COLO668 (cell line): Measurements from ENCODE around the gene TOR3A.
"Not testable (repeated sequence)": the region's sequence is repeated elsewhere in the genome, so short reads cannot be mapped to it uniquely, and the experiment has no call there.

Experiments used
- DNase-seq: peaks from one replicate; lab custom pipeline; 2025; ENCODE audit not compliant: unreplicated experiment; lab: John Stamatoyannopoulos, UW

TOR3A gene

DNA sequence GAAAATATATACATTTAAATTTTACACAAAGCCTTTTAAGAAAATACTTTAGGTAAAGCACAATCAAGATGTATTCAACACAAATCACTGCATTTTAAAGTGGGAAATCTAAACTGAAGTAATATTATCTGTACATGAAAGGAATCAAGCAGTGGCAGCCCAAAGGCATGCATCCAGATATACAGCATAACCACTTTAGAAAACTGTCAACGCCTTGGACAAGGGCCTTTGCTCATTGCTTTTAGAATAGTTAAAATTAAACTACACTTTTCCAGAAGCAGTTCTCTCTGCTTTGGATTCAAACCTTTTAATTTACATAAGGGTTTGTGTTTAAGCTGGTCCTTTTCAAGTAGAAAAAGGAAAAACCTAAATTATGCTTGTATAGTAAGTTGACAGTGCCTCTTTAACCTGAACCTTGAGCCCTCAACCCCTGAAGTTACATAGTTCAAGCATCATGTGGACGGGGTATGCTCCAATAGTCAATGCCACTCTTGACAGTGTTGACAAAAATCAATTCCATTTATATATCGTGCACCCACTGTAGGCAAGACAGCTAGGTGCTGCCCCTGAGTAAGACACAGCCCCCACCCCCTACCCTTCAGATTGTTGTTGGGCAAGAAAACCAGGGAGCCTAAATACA is 22.9 kb downstream of the TOR3A start:
- no peak for DNase-seq

DNA sequence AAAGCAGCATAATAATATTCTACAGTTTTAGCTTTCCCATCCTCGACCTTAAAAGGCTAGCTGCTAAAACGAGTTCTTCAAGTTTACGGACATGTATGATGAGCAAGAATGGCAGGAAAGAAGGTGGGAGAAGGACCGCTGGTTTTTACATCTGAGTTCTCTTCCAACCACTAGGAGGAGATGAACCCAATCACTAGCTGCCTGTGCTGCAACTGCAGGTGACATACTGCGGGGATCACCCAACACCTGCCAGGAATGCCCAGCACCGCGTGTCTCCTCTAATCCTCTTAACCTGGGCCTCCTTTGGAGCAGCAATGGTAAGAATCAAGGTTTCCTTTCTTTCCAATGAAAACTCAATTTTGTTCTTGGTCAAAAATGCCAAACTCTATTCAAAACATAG is 23.5 kb downstream of the TOR3A start:
- DNase-seq: peak; percentile 19

DNA sequence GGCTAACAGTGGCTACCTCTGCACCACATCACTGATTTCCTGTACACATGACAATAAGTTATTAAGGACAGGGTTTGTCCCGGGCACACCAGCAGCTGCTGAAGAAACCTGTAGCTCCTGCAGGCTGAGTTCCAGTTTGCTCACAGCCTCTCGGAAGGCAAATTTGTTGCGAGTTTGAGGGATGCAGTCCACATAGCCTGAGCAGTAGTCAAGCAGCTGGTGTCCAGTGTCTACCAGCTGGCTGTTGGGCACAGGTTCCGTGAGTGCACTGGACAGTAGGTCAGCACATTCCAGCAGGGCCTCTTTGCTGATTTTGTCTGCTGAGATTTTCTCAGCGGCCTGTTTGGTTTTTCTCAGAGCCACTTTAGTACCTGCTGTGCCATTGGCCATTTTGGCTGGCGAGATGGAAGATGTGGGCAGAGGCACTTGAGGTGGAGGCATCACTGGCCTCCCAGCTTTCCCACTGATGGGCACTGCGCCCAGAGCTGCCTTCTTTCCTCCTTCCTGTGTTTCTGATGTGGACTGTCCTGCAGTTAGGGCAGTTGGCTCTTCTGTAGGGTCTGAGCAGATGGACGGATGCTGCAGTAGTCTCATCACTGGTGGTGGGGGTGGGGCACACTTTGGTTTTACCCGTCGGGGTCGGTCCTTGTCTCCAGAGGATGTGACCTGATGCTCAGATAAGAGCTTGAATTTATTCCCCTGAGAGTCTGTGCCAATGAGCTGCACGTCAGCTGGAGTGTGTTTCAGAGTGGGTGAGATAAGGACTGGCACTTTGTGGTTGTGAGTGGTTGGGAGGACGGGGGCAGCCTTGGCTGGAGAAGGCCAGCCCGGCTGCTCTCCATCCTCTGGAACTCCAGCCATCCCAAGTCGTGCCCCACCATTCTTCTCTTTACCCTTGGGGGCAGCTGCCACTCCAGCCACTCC is 26.1 kb downstream of the TOR3A start:
- no peak for DNase-seq

DNA sequence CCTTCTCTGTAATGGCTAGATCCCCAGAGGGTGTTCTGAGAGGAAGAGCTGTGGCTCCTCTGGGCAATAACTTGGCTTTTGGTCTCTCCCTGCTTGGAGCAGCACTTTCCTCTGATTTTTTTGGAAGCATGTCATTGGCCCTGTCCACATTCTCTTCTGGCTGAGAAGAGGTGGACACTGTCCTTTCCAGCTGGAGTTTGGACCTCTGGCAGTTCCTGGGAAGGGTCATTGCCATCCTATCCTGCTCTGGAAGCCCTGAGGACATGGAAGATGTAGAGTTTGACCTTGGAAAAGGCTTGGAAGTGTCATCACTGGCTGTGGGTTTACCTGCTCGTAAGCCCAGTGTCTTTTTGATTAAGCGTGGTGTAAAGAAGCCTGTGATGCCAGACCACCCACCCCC is 26.8 kb downstream of the TOR3A start:
- DNase-seq: no peak

DNA sequence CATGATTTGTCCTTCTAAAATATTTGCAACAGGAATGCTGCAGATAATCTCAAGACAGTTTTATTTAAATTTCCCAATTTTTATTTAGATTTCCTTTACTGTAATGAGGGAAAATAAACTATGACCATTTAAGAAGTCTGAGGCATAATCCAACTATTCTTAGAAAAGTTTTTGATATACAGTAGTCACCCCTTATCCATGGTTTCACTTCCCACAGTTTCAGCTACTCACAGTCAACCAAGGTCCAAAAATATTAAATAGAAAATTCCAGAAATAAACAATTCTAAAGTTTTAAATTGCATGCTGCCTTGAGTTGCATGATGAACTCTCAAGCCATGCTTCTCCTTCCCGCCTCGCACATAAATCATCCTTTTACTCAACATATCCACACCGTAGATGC is 33.3 kb downstream of the TOR3A start:
- DNase-seq: no peak

DNA sequence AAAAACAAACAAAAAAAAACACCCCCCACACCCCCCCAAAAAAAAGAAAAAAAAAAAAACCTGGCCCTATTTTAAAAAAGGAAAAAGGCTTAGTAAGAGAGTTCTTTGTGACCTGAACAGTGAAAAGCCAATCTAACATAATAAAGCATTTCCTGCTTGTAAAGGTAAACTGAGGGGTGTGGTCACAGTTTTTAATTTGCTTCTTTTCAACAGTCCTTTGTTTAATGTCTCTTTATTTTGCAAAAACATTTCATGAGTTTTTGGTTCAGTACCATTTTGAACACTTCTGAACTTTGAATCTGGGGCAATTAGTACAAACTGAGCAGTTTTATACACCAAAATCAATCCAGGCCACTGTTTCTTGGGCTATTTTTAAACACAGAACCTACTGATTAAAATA is 37.6 kb downstream of the TOR3A start:
- DNase-seq: no peak

DNA sequence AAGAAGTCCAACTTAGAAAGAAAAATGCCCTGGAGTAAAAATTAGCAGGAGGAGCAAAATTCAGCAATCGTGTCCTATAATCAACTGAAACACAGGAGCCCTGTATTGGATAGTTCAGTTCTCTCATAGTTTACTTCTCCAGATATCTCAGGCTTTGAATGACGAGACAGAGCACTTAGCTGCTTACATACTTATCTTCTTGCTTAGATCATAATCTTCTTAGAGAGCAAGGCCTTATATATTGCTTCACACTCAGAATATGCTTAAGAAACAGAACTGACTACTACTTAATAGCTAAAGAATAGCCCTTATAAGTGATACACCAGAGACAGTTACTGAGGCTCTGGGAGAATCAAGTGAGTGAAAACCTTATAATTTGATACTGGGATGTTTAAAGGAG is 38.9 kb downstream of the TOR3A start:
- DNase-seq: no peak

DNA sequence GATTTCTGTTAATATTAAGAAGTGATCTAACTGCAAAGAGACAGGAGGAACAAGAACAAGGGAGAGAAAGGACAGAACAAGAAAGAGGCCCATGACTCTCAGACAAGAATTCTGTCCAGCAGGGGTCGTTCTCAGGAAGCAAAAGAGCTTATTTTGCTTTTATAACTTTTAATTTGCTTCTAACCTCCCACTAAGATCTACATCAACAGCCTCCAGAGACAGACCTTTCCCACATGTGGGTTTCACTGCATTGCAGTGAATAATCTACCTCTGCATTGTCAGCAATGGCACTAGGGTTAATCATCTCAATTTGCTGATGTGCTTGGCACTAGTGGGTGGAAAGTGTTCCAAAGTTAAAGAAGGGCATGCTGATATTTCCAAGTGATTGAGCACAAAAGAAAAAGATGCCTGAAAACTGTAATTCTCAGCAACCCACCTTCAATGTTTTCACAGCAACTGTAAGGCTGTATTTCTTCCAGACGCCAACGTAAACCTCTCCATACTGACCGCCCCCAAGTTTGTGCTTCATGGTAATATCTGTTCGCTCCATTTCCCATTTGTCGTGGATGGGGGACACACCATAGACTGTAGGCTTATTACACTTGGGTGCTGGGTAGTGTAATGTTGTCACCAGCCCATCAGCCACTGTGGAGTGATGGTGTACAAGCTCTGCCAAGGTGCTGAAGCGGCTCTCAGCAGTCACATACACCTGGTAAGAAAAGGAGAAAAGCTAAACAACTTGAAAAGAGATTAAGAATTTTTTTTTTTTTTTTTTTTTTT is 39.5 kb downstream of the TOR3A start:
- DNase-seq: peak; percentile 24

DNA sequence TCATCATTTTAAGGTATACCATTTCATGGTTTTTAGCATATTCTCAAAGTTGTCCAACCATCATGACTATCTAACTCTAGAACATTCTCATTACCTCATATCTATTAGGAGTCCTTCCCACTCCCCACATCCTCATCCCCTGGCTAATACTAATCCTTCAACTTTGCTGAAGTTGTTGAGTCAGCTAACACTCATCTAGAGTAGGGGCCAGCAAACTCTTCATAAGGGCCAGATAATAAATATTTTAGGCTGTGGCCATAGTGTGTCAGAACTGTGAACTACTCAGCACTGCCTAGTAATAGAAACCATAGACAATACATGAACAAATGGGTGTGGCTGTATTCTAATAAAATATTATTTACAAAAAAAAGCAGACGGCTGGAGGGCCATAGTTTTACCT is 43.0 kb downstream of the TOR3A start:
- DNase-seq: no peak

DNA sequence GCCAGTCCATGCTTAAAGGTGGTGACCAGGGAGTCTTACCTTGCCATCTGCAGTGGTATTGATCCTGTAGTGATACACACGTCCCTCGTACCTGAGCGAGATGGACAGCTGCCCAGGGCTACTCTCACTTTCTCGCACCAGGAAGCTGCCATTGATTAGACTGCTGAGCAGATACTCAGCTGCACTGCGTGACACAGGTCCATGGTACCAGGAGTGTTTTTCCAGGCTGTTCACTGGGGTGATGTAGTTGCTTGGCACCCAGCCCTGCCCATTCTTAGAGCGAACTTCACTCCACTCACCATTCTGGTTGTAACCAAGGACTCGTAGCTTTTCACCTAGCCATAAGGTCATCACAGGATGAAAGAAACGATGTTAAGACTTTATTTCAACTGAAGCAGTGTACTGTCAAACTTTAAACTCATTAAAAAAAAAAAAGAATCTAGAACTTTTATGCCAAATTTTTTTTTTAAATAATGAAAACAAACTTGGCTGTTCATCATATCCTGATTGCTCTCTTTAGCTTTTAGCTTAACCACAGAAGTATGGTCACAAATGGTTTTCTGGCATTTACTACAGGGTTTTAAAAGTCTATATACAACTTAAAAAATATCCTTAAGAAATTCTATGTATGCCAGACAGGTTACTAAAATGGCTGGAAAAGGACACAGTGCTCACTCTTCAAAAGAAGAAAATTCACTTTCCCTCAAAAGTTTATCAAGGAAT is 44.6 kb downstream of the TOR3A start:
- no peak for DNase-seq

DNA sequence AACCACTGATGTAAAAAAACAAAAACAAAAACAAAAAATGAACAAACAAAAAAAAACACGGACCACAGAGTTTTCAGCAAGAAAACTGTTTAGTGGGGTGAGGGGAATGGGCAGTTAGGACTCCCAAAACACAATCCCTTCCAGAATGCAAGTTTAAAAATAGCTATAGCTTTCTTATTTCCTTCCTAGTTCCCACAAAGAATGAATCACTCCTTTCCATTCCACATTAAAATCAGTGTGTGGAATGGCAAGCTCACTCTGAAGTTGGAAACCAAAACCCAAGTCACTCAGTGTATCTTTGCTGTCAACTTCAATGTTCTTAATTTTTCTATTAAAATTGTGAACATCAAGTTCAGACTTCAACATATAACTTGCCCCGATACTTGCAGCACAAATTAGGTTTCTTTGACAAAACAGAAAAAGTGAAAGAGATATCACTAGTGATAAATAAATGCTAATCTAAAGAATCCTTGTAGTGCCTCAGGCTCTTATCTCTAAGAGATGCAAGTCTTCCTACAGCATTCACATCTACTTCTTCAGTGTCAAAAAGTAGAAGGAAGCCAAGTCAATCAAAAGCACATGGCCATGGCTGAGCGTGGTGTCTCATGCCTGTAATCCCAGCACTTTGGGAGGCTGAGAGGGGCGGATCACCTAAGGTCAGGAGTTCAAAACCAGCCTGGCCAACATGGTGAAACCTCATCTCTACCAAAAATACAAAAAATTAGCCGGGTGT is 45.5 kb downstream of the TOR3A start:
- DNase-seq: no peak

DNA sequence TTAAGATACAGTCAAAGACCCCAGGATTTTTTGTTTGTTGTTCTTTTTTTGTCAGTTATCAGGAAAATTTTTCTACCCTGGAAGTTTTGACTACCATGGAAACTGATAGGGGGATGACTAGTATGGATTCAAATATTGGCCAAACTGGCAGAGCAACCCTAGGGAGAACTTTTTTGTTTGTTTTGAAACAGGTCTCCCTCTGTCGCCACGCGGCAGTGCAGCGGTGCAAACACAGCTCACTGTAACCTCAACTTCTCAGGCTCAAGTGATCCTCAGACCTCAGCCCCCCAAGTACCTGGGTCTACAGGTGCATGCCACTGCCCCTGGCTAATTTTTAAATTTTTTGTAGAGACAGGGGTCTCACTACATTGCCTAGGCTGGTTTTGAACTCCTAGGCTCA is 46.6 kb downstream of the TOR3A start:
- DNase-seq: no peak

DNA sequence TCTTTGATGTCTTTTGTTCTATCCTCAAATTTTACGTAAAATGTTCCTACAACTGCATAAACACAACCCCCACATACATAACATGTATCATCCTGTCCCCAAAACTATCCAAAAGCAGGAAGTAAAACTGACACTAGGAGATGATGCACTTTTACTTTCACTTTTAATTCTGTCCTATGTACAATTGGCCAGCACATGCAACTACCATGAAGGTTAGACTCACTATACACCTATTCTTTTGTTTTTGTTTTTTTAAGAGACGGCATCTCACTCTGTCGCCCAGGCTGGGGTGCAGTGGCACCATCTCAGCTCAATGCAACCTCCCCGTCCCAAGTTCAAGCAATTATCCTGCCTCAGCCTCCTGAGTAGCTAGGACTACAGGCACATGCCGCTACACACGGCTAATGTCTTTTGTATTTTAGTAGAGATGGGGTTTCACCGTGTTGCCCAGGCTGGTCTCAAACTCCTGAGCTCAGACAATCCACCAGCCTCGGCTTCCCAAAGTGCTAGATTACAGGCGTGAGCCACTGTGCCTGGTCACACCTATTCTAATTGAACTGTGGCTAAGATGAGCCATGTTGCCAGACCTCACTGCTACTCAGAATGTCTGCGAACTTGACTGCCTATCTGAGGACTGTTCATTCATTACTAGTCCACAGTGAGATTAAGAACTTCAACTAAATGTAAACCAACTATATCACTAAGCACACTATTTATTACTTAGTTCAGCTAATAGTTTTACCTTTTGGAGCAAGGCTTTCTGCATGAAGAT is 48.0 kb downstream of the TOR3A start:
- no peak for DNase-seq

DNA sequence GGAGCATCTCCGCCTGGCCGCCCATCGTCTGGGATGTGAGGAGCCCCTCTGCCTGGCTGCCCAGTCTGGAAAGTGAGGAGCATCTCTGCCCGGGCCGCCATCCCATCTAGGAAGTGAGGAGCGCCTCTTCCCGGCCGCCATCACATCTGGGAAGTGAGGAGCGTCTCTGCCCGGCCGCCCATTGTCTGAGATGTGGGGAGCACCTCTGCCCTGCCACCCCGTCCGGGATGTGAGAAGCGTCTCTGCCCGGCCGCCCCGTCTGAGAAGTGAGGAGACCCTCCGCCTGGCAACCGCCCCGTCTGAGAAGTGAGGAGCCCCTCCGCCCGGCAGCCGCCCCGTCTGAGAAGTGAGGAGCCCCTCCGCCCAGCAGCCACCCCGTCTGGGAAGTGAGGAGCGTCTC is 53.3 kb downstream of the TOR3A start:
- DNase-seq: not testable (repeated sequence)

DNA sequence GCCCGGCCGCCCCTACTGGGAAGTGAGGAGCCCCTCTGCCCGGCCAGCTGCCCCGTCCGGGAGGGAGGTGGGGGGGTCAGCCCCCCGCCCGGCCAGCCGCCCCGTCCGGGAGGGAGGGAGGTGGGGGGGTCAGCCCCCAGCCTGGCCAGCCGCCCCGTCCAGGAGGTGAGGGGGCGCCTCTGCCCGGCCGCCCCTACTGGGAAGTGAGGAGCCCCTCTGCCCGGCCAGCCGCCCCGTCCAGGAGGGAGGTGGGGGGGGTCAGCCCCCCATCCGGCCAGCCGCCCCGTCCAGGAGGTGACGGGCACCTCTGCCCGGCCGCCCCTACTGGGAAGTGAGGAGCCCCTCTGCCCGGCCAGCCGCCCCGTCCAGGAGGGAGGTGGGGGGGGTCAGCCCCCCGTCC is 53.8 kb downstream of the TOR3A start:
- DNase-seq: not testable (repeated sequence)

DNA sequence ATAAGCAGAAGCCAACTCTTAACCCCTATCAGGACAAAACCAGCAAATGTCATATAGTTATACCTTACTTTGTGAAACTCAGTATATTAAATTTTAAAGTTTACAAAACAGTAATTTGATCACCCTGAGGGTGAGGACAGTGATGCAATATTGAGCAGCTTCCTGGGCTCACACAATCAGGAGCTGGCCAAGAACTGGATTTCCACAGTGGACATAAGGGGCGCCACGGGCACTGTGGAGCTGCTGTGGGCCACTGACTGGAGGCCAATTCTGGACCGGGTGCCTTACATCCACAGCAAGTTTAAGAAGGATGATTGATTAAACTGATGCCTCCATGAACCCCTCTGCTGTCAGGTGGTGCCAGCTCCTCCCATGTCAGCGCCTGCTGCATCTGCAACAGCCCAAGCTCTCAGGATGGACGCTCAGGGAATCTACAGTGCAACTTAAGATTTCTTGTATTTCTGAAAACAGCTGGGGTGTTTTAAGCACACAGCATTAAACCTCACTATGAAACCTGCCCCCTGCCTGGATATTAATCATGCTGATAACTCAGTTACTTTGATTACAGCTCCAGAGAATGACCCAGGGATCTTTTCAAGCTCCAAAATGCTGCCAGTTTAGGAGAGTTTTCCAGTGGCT is 55.9 kb downstream of the TOR3A start:
- DNase-seq: no peak

DNA sequence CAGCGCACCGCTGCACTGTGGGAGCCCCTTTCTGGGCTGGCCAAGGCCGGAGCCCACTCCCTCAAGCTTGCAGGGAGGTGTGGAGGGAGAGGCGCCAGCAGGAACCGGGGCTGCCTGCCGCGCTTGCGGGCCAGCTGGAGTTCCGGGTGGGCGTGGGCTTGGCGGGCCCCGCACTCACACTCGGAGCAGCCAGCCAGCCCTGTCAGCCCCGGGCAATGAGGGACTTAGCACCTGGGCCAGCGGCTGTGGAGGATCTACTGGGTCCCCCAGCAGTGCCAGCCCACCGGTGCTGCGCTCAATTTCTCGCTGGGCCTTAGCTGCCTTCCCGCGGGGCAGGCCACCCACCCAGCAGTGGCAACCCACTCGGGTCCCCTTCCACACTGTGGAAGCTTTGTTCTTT is 56.9 kb downstream of the TOR3A start:
- not testable (repeated sequence) for DNase-seq

DNA sequence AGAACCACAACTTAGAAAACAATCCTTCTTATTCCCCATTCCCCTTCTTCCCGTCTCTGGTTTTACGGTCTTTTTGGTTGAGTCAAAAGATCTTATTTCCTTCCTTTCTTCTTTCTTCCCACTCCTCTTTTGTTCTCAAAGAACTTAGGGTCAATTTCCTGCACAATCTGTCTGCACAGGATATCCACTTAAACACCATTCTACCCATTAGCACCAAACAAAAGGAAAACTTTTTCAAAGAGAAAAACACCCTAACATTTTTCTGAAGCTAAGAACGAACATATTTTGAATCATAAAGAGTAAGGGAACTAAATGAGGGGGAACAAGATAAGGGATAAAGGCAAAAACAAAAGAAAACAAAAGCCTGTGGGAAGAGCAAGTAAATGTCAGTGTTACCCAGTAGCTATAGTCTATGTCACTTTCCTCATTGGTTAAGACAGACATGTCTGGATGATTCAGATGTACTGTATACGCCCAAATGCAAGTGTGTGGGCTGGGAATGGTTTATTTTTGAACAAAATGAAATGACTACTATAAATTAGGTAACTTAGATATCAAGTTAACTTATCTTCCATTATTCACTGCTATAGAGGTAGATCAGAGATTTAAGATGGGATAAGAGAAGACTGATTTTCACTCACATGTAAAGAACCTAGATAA is 59.9 kb downstream of the TOR3A start:
- no peak for DNase-seq

DNA sequence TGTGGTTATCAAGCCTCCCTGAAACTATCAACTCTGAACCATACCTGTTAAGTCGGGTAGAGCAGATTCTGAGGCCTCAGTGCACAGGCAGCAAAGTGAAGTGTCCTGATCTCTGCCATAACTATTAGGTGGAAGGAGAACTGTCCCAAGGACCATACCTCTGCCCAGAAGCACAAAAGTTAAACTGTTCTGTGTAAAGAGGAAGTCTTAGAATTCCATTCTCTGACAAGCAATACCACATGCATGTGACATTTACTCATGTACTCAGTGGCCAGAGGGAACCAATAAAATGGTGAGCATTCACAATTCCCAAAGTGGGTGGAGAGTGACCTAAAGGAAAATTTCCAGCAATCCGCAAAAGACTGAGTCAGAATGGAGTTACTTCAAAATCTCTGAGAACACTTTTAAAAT is 61.0 kb downstream of the TOR3A start:
- DNase-seq: no peak
